ENCODE results near the gene CWC27.

DNA sequence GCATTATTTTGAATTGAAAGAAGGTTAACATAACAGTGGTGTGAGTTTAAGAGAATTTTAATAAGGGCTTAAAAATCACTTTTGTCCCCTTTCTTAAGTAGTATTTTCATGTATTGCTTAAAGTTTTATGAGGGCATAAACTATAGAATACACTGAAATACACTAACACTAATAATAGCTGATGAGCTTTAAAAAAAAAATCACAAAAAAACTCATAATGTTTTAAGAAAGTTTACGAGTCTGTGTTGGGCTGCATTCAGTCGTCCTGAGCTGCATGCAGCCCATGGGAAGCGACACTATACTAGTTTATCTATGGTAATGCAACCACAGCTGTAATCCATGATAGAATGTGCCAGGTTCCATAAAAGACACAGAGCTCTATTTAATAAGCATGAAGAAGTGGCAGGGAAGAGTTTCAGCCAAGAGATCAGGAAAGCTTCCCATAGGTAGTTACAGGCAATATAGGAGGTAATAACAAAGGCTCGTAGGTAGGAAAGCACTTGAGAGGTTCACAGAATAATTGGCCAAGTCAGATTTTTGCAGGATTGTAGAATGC, 4.7 kb upstream of the CWC27 start:
- no peak for TF ChIP-seq TAF1 (IDR thresholded peaks at IDR 0.05; ENCODE audit: borderline replicate concordance, low read depth, low read length)
- TF ChIP-seq POLR2A (IDR thresholded peaks at IDR 0.05; ENCODE audit: low read depth, low read length) = no peak
